ENCODE data around the gene C16orf86. TPM values are rescaled to one million over a fixed set of nuclear protein-coding genes. Genes with fewer than 3 reads are reported as not detected.

C16orf86 gene
- total and polyA plus RNA-seq, 7 donors, result 0.46 to 26.1 (median 8.6) TPM

- peak overlapping the region; percentile 58 to 72 (median 70) for H3K27ac ChIP-seq
- peak; percentile 84 for DNase-seq
- TF ChIP-seq POLR2A (IDR thresholded peaks at IDR 0.05) (no peak), CTCF (IDR thresholded peaks at IDR 0.05) (no peak), EP300 (IDR thresholded peaks at IDR 0.05) (no peak), POLR2AphosphoS5 (IDR thresholded peaks at IDR 0.05) (peak in 2 of 4 donors; percentile 26 to 39)
- intact Hi-C loops (cut with DNase I), result loop anchor here (2.0 to 5.0 kb wide), 2 partner anchors 45 to 143 kb away; partner anchors contain the start of gene GFOD2
- peaks cover 0 to 32% (median 28%) of the 10 kb centered on the region in 4 donors for H3K4me1 ChIP-seq
- no peaks in the 10 kb centered on the region for H3K36me3 ChIP-seq
- no peaks in the 10 kb centered on the region for H3K9me3 ChIP-seq
- no peaks in the 10 kb centered on the region for H3K27me3 ChIP-seq
- WGBS, 2 donors, result 26 to 50% methylated on average over 21 of the region's 21 CpGs
- no peak overlapping the region for H3K4me3 ChIP-seq
Measured at GRCh38 chr16:67673712-67674580, 7.3 kb downstream of the C16orf86 start.

GRCh38 chr16:67674851-67675578 lies 8.4 kb downstream of the C16orf86 start:
- no peak for DNase-seq
- TF ChIP-seq EP300 (IDR thresholded peaks at IDR 0.05) (no peak), CTCF (IDR thresholded peaks at IDR 0.05) (no peak), POLR2A (IDR thresholded peaks at IDR 0.05) (no peak), POLR2AphosphoS5 (IDR thresholded peaks at IDR 0.05) (no peak)
- WGBS, 2 donors, result 47 to 92% methylated on average over 28 of the region's 28 CpGs
- peaks cover 0 to 33% (median 29%) of the 10 kb centered on the region in 4 donors for H3K4me1 ChIP-seq
- H3K9me3 ChIP-seq, result no peaks in the 10 kb centered on the region
- intact Hi-C loops (cut with DNase I), result loop anchor here (5.0 kb wide), 1 partner anchor 142 kb away; no protein-coding TSS in a partner anchor
- no peaks in the 10 kb centered on the region for H3K36me3 ChIP-seq
- H3K27me3 ChIP-seq, result no peaks in the 10 kb centered on the region
- no peak overlapping the region for H3K4me3 ChIP-seq
- peak overlapping the region; percentile 58 to 72 (median 70) for H3K27ac ChIP-seq

GRCh38 chr16:67675579-67675935 lies 8.9 kb downstream of the C16orf86 start:
- no peak for DNase-seq
- H3K27ac ChIP-seq, result no peak overlapping the region
- H3K36me3 ChIP-seq, result no peaks in the 10 kb centered on the region
- peaks cover 0 to 33% (median 29%) of the 10 kb centered on the region in 4 donors for H3K4me1 ChIP-seq
- H3K9me3 ChIP-seq, result no peaks in the 10 kb centered on the region
- intact Hi-C loops (cut with DNase I), result no loop called here
- H3K4me3 ChIP-seq, result no peak overlapping the region
- no peaks in the 10 kb centered on the region for H3K27me3 ChIP-seq
- WGBS, 2 donors, result 96% methylated on average over 17 of the region's 17 CpGs
- no peak for TF ChIP-seq CTCF (IDR thresholded peaks at IDR 0.05)
- no peak for TF ChIP-seq POLR2A (IDR thresholded peaks at IDR 0.05)
- TF ChIP-seq EP300 (IDR thresholded peaks at IDR 0.05), result no peak
- no peak for TF ChIP-seq POLR2AphosphoS5 (IDR thresholded peaks at IDR 0.05)

- peaks cover 0 to 33% (median 29%) of the 10 kb centered on the region in 4 donors for H3K4me1 ChIP-seq
- no peak overlapping the region for H3K27ac ChIP-seq
- TF ChIP-seq EP300 (IDR thresholded peaks at IDR 0.05), result no peak
- no peak for TF ChIP-seq CTCF (IDR thresholded peaks at IDR 0.05)
- TF ChIP-seq POLR2AphosphoS5 (IDR thresholded peaks at IDR 0.05), result no peak
- no peak for TF ChIP-seq POLR2A (IDR thresholded peaks at IDR 0.05)
- intact Hi-C loops (cut with DNase I), result no loop called here
- no peaks in the 10 kb centered on the region for H3K36me3 ChIP-seq
- no peak for DNase-seq
- no peaks in the 10 kb centered on the region for H3K9me3 ChIP-seq
- H3K27me3 ChIP-seq, result no peaks in the 10 kb centered on the region
- no peak overlapping the region for H3K4me3 ChIP-seq
- WGBS, 2 donors, result 97 to 98% methylated on average over 7 of the region's 7 CpGs
Measured at GRCh38 chr16:67675999-67676398, 9.4 kb downstream of the C16orf86 start.
